Left ventricle myocardium superior (tissue), 1 donor: ENCODE data around the gene MBP. TPM values are rescaled to one million over a fixed set of nuclear protein-coding genes. Genes with fewer than 3 reads are reported as not detected.

Source experiments
- ATAC-seq: fragments of 200-7000 bp; cut with Tn5 transposase; one replicate; pipeline ENCODE4 v1.9.1; 2020; ENCODE audit warnings: mild to moderate bottlenecking, moderate library complexity
- DNase-seq: peaks from one replicate; pipeline ENCODE4 v3.0.0-alpha.2; 2020
- intact Hi-C: fragments of 100-400 bp; cut with micrococcal nuclease; formaldehyde crosslinking; loops from one replicate; pipeline ENCODE4 v1.11.0; 2022
- total RNA-seq: library from RNA; stranded (reverse); fragmentation: NEBNext Ultra II Directional; extraction: Animal tissue kit (Norgen Biotek cat#: 25700); gene quantifications from one replicate; pipeline ENCODE4 v1.2.1, GENCODE V29; 2021
- donor health status: DM: no; HTN: yes; CAD: no; lungs with severe emphysema.

Gene MBP
- total RNA-seq, 1 donor from 2014 or later, result 32.7 TPM

DNA sequence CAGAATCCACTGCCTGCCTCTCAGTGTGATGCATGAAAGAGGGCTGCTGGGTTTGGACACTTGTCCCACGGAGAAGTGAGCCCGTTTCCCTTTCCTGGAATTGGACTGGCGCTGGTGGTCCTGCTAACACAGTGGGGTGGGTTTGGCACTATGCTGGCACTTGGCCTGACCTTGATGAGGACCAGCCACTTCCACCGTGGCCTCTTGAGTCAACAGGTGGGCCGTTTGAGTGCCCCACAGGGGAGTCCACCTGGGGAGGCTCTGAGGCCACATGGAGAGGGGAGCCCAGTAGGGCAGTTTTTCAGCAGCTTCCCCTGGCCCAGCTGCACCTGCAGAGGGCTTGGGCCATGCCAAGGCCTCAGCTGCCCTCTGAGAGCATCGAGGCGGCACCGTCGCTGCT is 56.5 kb downstream of the MBP start:
- ATAC-seq (no peak), DNase-seq (no peak)
- intact Hi-C loops, result no loop called here

DNA sequence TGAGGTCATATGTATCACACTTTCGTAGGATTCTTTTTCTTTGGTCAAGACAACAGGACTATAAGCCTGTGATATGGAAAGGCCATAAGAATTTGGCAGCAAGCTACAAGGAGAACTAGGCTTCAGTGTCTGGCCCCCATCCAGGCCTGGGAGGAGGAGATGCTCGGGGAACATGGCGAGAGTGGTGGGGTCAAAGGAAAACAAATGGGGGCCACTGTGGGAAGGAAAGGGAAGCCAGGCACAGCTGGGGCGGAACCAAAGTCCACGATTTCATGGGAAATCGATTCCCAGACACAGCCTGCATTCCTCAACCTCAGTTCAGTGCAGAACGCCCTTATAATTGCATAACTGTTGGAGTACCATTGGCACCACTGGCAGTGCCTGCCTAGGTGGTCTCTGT is 58.2 kb downstream of the MBP start:
- intact Hi-C loops, result no loop called here
- DNase-seq, result no peak
- ATAC-seq, result no peak

DNA sequence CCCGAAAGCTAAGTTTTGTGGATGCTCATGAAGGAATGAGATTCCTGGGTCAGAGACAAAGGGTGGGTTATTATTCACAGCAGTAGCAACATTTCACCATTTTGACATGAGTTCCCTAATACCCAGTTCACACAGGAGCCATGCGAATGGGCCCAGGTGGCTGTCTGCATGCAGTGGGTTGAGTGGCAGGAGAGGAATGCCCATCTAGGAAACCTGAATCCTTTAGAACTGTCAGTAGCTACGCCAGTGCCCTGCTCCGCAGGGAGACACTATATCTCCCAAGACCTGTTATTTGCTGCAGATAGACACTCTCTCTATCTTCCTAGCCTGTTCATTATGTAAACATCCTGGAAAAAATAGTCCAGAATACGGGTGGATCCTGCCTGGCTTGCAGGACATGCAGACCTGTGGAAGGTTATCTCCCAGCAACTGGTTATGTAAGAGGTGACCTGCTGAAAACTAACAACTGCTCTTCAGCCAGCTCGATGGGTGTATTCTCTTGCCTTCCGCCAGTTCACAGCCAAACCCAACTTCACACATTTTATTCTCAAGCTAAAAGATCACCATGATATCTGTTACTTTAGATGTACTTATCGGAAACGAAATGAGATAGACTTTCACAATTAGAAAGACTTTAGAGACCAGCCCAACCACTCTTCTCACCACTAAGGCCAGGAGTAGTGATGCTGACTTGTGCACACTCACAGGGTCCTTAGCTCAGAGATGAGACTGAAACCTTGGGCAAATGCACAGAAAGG is 59.1 kb downstream of the MBP start:
- intact Hi-C loops, result no loop called here
- ATAC-seq (no peak), DNase-seq (no peak)

DNA sequence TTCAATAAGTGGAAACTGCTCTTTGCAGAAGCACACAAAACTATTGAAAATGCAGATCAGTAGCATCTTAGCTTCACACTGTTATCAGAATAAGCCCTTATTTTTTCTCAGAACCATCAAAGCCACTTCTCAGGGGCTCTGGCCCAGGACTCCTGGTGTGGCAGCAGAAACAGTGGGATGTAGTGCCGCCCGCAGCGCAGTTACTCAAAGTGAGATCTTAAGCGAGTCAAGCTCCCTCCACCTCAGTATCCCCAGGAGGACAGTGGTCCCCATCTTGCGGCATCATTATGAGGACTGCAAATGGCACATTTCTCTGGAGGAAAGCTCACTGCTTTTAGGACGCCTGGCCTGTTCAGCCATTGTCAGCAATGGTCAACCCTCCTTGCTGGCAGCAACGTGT is 60.0 kb downstream of the MBP start:
- intact Hi-C loops, result no loop called here
- ATAC-seq (no peak), DNase-seq (no peak)

DNA sequence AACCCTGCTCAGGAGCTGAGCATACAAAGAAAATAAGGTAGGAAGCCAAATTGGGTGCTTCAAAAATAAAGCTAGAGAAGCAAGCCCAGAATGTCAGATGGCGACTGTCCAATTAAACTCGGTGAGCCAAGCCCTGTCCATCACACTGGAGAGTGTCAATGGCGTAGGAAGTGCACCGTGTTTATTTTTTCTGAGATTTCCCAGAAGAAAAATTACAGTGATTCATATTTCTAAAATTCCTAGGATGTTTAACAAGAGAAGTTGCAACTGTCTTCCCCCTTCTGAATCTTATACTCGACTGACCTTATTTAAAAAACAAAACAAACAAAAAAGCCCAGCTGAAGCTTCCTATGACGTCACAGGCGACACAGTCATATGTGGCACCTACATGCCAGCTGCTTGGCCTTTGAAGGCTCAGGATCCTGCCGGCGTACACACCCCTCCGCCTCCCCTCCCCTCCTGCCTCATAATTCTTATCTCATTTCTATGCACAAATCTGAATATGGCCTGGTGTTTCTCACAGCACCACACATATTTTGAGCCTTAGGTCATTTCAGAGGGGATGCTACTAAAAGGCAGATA is 60.8 kb downstream of the MBP start:
- ATAC-seq (peak; percentile 45), DNase-seq (no peak)
- intact Hi-C loops, result no loop called here

DNA sequence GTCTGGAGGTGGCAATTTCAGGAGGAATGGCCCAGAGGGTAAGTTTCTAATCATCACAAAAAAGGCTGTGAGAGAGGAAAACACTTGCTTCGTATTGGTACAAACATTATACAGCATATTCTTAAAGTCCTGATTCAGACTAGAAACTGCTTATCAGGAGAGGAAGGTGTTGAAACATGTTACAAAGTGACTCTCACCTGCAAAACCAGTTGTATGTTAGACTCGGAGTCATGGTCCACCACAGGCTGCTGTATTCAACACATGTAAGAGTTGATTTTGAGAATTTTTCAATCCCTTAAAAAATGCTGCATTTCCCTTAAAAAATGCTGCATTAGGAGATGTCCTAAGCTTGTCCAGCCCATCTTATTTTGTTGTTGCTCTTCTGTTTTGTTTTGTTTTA is 61.5 kb downstream of the MBP start:
- ATAC-seq, result no peak
- intact Hi-C loops, result no loop called here
- no peak for DNase-seq

DNA sequence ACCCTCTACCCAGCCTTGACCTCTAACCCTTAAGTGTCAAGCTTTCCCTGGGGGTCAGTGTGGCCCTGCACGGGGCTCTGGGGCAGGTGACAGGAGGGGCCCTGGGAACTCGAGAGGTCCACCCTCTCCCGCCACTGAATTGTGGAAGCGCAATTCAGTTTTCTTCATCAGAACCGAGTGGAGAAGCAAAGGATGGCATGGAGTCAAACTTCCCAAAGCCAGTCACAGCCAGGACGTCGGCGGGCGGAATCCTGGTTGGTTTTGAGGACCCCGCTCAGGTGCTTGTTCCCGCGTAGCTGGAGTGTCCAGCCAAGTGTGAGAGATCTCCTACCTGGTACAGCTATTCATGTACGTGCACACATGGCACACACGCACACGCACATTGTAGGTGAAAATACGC is 62.0 kb downstream of the MBP start:
- intact Hi-C loops, result no loop called here
- ATAC-seq, result no peak
- no peak for DNase-seq

DNA sequence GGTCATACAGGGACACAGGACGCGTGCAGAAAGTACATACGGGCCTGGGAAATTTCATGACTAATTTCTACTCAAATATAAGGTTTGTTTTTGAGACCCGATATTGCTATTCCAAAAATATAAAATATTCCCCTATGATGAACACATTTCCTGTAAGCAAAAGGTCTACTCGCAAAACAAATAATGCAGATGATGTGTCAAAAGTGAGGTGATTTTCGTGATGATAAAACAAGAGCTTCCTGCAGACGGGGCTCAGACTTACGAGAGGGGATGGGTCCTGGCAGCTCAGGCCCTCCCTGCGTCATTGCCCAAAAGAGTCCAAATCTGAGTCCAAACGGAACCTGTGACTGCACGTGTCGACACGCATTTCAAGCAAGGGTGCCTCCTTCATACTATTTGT is 62.7 kb downstream of the MBP start:
- intact Hi-C loops, result no loop called here
- ATAC-seq (no peak), DNase-seq (no peak)

DNA sequence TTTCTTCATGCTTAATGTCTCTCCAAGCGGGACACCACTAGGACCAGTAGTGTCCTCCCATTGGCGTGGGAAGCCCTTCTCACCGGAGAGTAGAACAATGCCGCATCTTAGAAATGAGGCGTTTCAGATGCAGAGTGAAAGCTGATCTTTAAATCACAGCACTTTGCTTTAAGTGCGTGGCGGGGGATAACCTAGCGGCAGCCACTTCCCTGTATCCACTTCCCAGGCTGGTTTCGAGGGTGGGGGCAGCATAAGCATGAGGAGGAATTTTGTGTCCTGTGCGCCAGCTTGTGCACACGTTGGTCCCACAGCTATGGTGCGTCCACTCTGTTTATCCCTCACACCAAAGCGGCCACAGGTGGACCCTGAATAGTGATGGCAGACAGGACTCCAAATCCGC is 63.1 kb downstream of the MBP start:
- intact Hi-C loops, result no loop called here
- ATAC-seq (no peak), DNase-seq (no peak)

DNA sequence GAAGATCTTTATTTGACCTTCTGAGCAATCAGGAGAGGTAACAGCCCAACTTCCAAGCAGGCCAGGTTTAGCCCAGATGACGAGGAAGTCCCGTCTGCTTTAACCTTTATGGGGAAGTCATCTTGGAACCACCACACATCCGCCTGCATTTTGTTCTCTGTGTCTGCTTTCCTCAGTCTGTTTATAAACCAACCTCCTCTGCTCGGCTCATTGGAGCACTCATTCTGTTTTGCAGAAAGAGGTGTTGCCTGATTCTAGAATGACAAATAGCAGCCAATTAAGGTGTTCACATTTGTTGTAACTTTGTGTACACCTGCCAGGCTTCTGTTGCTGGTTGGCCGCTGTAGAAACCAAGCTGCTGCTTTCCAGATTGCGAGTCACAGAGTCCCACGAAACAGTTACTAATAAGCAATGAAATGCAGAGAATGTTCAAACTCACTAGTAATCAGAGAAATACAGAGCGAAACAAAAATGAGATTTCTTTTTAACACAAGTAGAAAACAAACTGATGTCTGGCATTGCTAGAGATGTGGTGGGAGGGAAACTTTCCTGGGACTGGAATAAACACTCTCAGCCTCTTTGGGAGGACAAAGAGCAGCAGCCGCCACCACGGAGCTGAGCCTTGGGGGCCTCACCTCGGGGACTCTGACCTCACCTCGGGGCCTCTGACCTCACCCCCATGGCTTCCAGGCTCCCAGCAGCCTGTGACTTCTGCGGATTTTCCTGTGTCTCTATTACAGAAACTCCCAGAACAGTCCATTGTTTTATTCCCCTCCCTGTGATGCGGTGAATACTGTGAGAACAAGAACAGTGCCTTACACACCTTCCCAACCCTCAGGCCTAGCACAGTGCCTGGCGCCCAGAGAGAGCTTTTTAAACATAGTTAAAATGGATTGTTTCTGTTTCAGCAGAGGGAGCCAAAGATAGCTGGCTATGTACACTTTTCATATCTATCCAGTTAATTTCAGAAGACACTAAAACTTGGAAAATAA is 64.0 kb downstream of the MBP start:
- DNase-seq (peak; percentile 46), ATAC-seq (peak; percentile 10)
- intact Hi-C loops, result no loop called here

DNA sequence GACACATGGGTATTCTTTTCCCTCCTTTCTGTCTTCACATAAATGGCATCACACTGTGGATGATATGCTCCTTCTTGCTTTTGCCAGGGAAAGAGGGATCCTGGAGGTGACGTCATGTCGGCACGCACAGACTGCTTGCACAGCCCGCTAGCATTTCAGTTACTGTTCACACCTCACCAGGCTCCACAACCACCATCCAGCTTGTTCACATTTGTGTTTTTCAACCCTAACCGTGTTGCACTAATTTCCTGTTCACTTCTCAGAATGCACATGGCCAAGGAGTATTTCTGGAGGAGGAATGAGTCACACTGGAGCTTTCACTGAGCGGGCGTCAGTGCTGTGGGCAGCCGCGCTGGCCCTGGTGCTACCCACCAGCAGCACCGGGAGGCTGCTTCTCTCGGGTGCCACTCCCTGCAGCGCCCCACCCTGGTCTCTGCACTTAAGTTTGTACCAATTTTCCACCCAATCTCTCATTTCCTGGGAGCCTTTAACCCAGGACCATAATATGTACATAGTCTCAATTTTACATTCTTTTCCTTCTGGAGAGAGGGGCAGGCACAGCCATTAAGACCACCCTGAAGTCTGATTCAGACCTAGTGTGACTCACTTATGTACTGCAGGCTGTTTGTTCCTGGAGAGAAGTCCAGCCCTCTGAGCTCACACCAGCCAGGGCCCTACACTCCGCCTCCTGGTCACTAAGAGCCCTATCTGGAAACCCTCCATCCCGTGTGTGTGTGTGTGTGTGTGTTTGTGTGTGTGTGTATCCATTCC is 65.1 kb downstream of the MBP start:
- intact Hi-C loops, result no loop called here
- ATAC-seq, result peak; percentile 71
- DNase-seq, result peak; percentile 77

DNA sequence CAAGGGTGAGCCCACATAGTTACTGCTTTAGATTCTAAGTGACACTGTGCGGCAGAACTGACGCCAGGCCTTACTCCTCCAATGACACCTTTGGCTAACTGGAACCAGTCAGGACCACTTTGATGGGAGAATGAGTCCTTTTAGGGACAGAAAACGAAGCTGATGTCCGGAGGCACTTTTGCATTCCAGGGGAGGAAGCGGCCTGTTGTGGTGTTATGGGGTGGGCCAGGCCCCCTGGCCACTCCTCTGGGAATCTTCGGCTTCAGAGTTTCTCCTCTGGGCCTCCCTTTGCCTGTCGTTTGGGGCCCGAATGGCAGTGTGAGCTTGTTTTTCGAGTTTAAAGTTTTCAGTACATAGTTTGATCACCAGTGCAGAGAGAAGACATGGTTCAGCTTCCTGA is 65.9 kb downstream of the MBP start:
- no peak for DNase-seq
- intact Hi-C loops, result no loop called here
- no peak for ATAC-seq

DNA sequence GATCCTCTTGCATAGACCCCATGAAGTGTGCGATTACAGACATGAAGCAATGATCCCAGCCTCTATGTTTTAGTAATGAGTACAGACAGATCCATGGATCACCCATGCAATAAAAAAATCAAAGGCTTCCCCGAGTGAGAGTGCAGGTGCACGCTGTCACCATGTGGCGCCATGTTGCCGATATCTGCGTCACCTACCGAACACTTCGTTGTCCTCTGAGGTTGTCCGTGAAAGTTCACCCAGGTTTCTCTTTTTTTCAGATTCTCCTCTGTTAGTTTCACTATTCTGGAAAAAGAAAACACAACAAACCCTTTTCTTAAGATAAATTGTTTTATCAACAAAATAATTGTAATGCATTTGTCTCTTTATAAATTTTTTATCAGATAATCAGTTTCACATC is 66.5 kb downstream of the MBP start:
- no peak for ATAC-seq
- DNase-seq, result no peak

DNA sequence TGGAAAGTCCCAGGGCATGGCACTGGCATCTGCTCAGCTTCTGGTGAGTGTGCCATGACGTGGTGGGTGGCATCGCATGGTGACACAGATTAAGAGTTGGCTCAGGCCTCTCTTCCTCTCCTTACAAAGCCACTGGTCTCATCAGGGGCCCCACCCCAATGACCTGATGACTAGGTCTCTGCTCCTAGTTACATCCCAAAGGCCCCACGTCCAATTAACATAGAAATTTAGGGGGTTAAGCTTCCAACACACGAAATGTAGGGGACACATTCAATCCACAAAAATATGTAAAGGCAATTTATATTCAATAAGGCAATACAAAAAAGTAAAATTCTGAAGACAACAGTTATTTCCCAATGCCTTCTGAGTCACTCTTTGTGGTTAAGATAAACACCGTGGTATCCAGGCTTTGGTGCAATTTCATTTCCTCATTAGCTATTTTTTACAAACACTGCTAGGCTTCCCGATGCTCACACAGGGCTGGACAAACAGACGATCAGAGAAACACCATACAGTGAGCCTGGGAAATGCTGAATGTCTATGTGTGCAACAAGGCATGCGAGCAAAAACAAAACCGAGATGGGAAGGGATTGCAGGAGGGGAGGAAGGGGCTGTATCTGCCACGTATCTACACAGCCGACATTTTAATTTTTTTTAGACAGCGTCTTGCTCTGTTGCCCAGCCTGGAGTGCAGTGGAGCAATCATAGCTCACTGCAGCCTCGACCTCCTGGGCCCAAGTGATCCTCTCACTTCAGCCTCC is 67.2 kb downstream of the MBP start:
- intact Hi-C loops, result no loop called here
- DNase-seq (peak; percentile 59), ATAC-seq (peak; percentile 55)

More for the DNA sequence above, 66.5 kb downstream of the MBP start:
- intact Hi-C loops, result no loop called here

DNA sequence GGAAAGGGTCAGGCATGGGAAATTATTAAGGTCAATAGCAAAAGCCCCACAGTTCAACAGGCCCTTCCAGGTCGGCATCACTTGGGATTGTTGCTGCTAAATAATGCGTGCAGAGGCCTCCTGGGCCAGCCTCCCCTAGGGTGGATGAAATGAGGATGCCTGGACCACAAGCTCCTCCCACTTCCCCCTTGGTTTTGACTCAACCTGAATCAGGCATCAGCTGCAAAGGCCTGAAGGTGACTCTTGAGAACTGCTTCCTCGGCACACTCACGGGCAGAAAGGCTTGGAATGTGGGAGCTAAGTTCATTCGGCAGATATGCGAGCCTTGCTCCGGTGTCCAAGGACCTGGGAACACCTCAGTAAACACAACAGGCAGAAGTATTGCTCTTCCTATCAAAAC is 69.3 kb downstream of the MBP start:
- ATAC-seq (no peak), DNase-seq (no peak)
- intact Hi-C loops, result loop anchor here (5.0 kb wide), 1 partner anchor 149 kb away; no protein-coding TSS in a partner anchor

DNA sequence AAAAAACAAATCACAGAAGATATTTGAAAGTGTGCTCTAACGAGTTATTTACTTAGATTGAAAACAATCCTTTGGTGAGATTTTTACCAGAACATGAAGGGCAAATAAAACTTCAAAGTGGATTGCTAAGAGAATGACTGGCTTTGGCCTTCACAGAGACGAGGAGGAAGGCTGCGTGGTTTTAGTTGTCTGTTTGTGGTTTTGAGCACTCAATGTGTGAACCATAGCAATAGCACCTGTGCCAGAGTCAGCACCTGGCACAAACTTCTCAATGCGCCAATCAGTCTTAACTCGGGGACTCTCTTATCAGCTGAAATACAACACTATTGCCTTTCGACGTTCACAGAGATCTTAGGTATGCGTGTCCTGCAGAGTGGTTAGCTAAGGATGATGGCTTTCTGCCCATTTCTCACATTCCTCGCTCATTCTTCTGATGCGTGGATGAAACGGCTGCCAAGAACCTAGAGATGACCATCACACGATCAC is 70.0 kb downstream of the MBP start:
- ATAC-seq, result peak; percentile 9
- no peak for DNase-seq
- intact Hi-C loops, result loop anchor here (5.0 kb wide), 1 partner anchor 150 kb away; no protein-coding TSS in a partner anchor

DNA sequence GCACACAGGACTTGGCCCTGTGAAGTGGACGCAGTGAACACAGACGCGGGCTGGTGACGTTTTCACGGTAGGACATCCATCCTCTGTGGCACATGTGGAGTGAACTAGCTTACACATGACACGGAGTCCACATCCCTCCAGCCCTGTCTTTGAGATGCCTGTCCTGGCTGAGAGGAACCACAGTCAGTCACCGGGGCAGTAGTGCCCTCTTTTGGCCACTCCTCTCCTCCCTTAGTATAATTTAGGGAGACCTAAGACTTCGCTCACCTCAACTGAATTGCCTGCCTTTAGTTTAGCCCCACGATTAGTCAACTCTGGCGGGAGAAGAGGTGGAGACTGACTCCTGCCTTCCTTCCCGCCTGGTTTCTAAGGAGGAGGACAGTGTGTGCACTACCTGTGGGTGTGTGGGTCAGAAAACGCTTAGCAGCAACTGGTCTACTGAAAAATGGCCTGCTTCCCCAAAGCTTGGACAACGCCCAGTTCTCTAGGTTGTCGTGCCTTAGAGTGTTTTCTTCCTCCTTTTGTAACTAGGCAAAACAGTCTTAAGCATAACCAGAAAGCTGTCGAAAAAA is 70.6 kb downstream of the MBP start:
- intact Hi-C loops, result loop anchor here (5.0 kb wide), 1 partner anchor 150 kb away; no protein-coding TSS in a partner anchor
- ATAC-seq (peak; percentile 26), DNase-seq (no peak)
